GM23338 (cell line): Measurements from ENCODE around the gene PYGB. TPM values are rescaled to one million over a fixed set of nuclear protein-coding genes. Genes with fewer than 3 reads are reported as not detected.

Experiments
- ATAC-seq: fragments of 200-7000 bp; cut with Tn5 transposase; 3 replicates; pipeline ENCODE4 v1.9.1; 2020
- DNase-seq: peaks from one replicate; pipeline ENCODE4 v3.0.0-alpha.2; 2015; ENCODE audit warnings: low spot score
- H2AFZ ChIP-seq: fragments of 200-600 bp; sonication (generic); 2 replicates; pipeline ENCODE4 v1.8.0; 2016; ENCODE audit warnings: antibody characterized with exemption, mild to moderate bottlenecking, moderate library complexity
- H3F3A ChIP-seq: fragments of 200-600 bp; sonication (generic); replicated peaks from 2 replicates; pipeline ENCODE4 v1.8.0; 2017; ENCODE audit warnings: antibody characterized with exemption, mixed run types, low read depth
- H3K27ac ChIP-seq: fragments of 200-600 bp; sonication (generic); 2 replicates; pipeline ENCODE4 v1.6.1; 2016; ENCODE audit warnings: low read depth
- H3K27me3 ChIP-seq: fragments of 200-600 bp; sonication (generic); 2 replicates; pipeline ENCODE4 v1.8.0; 2016; ENCODE audit warnings: mild to moderate bottlenecking, mixed run types, moderate library complexity; ENCODE audit not compliant: insufficient read depth
- H3K36me3 ChIP-seq: fragments of 200-600 bp; sonication (generic); 2 replicates; pipeline ENCODE4 v1.8.0; 2016; ENCODE audit warnings: mild to moderate bottlenecking; ENCODE audit not compliant: insufficient read depth
- H3K4me1 ChIP-seq: fragments of 200-600 bp; sonication (generic); 2 replicates; pipeline ENCODE4 v1.8.0; 2016; ENCODE audit warnings: mild to moderate bottlenecking, moderate library complexity; ENCODE audit not compliant: insufficient read depth
- H3K4me2 ChIP-seq: fragments of 200-600 bp; sonication (generic); 2 replicates; pipeline ENCODE4 v1.7.1; 2017; ENCODE audit warnings: mixed run types
- H3K4me3 ChIP-seq: fragments of 200-600 bp; sonication (generic); 2 replicates; pipeline ENCODE4 v1.6.1; 2016; ENCODE audit warnings: mixed run types
- H3K79me2 ChIP-seq: fragments of 200-600 bp; sonication (generic); replicated peaks from 2 replicates; pipeline ENCODE4 v1.8.0; 2017; ENCODE audit warnings: mild to moderate bottlenecking; ENCODE audit not compliant: insufficient read depth
- H3K9me2 ChIP-seq: fragments of 200-600 bp; sonication (generic); 2 replicates; pipeline ENCODE4 v1.8.0; 2017; ENCODE audit not compliant: insufficient read depth
- H4K20me1 ChIP-seq: fragments of 200-600 bp; sonication (generic); replicated peaks from 2 replicates; pipeline ENCODE4 v1.8.0; 2017; ENCODE audit warnings: mild to moderate bottlenecking; ENCODE audit not compliant: insufficient read depth
- H3K27ac Mint-ChIP-seq: 2 replicates; pipeline ENCODE4 v1.8.0; 2020; ENCODE audit warnings: inconsistent platforms, mild to moderate bottlenecking, moderate library complexity, mixed read lengths
- H3K27me3 Mint-ChIP-seq: 3 replicates; pipeline ENCODE4 v1.8.0; 2022; ENCODE audit warnings: low read depth, mild to moderate bottlenecking, moderate library complexity, mixed read lengths, inconsistent platforms; ENCODE audit not compliant: insufficient read depth, poor library complexity
- H3K36me3 Mint-ChIP-seq: 3 replicates; pipeline ENCODE4 v1.8.0; 2021; ENCODE audit warnings: low read depth, mild to moderate bottlenecking, inconsistent platforms, moderate library complexity, mixed read lengths
- H3K4me1 Mint-ChIP-seq: 3 replicates; pipeline ENCODE4 v1.8.0; 2020; ENCODE audit warnings: mild to moderate bottlenecking, inconsistent platforms, mixed read lengths
- H3K4me3 Mint-ChIP-seq: 3 replicates; pipeline ENCODE4 v1.8.0; 2021; ENCODE audit warnings: moderate library complexity, mild to moderate bottlenecking, inconsistent platforms, mixed read lengths
- H3K9me3 Mint-ChIP-seq: 3 replicates; pipeline ENCODE4 v1.8.0; 2020; ENCODE audit warnings: moderate library complexity, mild to moderate bottlenecking, inconsistent platforms, mixed read lengths
- CREB1 ChIP-seq: fragments of 250-450 bp; sonication (Bioruptor Pico); IDR thresholded peaks from 2 replicates; pipeline ENCODE4 v1.5.0; 2020; ENCODE audit warnings: low read depth, mild to moderate bottlenecking, moderate library complexity
- EZH2 ChIP-seq: fragments of 200-600 bp; sonication (generic); IDR thresholded peaks from one replicate; pipeline ENCODE4 v1.8.0; 2017; ENCODE audit warnings: antibody characterized with exemption, mild to moderate bottlenecking, low read depth; ENCODE audit not compliant: unreplicated experiment
- EZH2phosphoT487 ChIP-seq: fragments of 200-600 bp; sonication (generic); IDR thresholded peaks from one replicate; pipeline ENCODE4 v1.8.1; 2018; ENCODE audit warnings: antibody characterized with exemption; ENCODE audit not compliant: unreplicated experiment
- JUNB ChIP-seq: IDR thresholded peaks from one replicate; pipeline ENCODE4 v1.6.1; 2016; ENCODE audit warnings: antibody characterized with exemption; ENCODE audit not compliant: unreplicated experiment
- NANOG ChIP-seq: IDR thresholded peaks from 2 replicates; pipeline ENCODE4 v1.6.1; 2016; ENCODE audit warnings: antibody characterized with exemption, borderline replicate concordance
- POLR2AphosphoS5 ChIP-seq: IDR thresholded peaks from 2 replicates; pipeline ENCODE4 v1.6.1; 2016; ENCODE audit warnings: antibody characterized with exemption, low read depth
- STAT1 ChIP-seq: IDR thresholded peaks from one replicate; pipeline ENCODE4 v1.6.1; 2016; ENCODE audit warnings: antibody characterized with exemption; ENCODE audit not compliant: unreplicated experiment
- ZNF114 ChIP-seq: fragments of 250-450 bp; sonication (Bioruptor Pico); IDR thresholded peaks from 2 replicates; pipeline ENCODE4 v1.5.0; 2020; ENCODE audit warnings: mild to moderate bottlenecking, moderate library complexity
- ZNF331 ChIP-seq: fragments of 250-450 bp; sonication (Bioruptor Pico); IDR thresholded peaks from 2 replicates; pipeline ENCODE4 v1.5.0; 2020; ENCODE audit warnings: low read depth, mild to moderate bottlenecking, moderate library complexity
- polyA plus RNA-seq: library from polyadenylated mRNA; unstranded; fragments of >200 nt; fragmentation: Nextera tagmentation; extraction: Ambion mirVana; gene quantifications from 2 replicates; pipeline ENCODE4 v1.2.1, GENCODE V29; 2016
- total RNA-seq: library from RNA; depleted of rRNA; stranded (reverse); fragments of >200 nt; shearing (Covaris generic); gene quantifications from 2 replicates; pipeline ENCODE4 v1.2.3, GENCODE V29; 2014
- TF ChIP-seq, protein P1 (sequence below), 2 experiments: fragments of 200-600 bp in 1 of 2; sonication (generic) in 1 of 2; conservative IDR thresholded peaks; 2 replicates each; pipeline versions ENCODE4 v1.5.1 to v1.6.1; 2016 to 2017; ENCODE audit warnings: antibody characterized with exemption in 2 of 2, low read depth in 2 of 2, mild to moderate bottlenecking in 2 of 2, moderate library complexity in 1 of 2
- TF ChIP-seq, protein P2 (sequence below): IDR thresholded peaks from one replicate; pipeline ENCODE4 v1.6.1; 2018; ENCODE audit warnings: antibody characterized with exemption; ENCODE audit not compliant: unreplicated experiment
- TF ChIP-seq, protein P3 (sequence below): fragments of 250-450 bp; sonication (Bioruptor Pico); IDR thresholded peaks from 2 replicates; pipeline ENCODE4 v1.5.0; 2020; ENCODE audit warnings: mild to moderate bottlenecking, moderate library complexity
- TF ChIP-seq, protein P4 (sequence below): IDR thresholded peaks from 2 replicates; pipeline ENCODE4 v1.6.1; 2016; ENCODE audit warnings: antibody characterized with exemption

PYGB gene
- total and polyA plus RNA-seq, 2 experiments from 2014 or later, result 15.6 to 64.0 TPM

DNA sequence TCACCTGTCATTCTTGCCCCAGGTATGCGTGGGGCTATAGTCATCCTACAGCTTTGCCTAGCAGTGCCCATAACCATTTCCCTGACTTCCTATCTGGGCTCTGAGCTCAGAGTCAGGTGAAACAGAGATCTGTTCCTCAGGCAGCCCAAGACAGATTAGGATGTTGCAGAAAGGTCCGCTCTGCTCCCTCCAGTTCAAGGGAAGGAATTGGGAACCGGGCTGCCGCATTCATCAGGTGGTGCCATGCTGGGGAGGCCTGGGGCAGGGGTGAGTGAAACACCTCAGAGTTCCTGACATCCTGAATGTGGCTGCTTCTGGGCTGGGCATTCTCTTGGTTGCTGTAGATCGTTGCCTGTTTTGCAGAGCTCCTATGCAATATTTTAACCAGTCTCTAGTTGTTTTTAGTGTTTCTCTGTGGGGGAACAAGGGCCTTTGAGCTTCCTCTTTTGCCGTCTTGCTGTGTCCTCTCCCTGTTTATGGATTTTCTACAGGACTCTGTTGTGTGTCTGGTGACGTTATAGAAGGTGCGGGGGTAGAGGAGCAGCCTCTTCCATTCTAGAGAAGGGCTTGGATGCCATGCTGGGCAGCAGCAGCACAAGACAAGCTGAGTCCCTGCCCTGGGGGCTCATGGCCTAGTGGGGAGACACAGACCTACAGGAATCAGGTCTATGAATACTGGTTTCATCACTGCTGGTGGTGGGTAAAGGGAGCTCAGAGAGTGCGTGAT is 43.2 kb upstream of the PYGB start:
- Mint-ChIP-seq H3K27me3 (peaks cover 2% of the 10 kb centered on the region), H3K4me1 (peaks cover 17% of the 10 kb centered on the region), H3K27ac (peak overlapping the region; percentile 46; the same call in 1 of the 2 replicates), H3K9me3 (no peaks in the 10 kb centered on the region), H3K4me3 (no peak overlapping the region), H3K36me3 (peaks cover 4% of the 10 kb centered on the region; the same call in 1 of the 3 replicates)
- H3K27me3 ChIP-seq, result no peaks in the 10 kb centered on the region
- peak; percentile 62 for ATAC-seq
- no peaks in the 10 kb centered on the region for H3K36me3 ChIP-seq
- no peak overlapping the region for H3K4me3 ChIP-seq
- peaks cover 17% of the 10 kb centered on the region; the same call in 1 of the 2 replicates for H4K20me1 ChIP-seq
- peaks cover 4% of the 10 kb centered on the region for H3K4me1 ChIP-seq
- H3K27ac ChIP-seq, result no peak overlapping the region
- H2AFZ ChIP-seq, result no peak overlapping the region
- DNase-seq, result no peak
- no peak overlapping the region for H3K4me2 ChIP-seq
- no peak for TF ChIP-seq EZH2
- TF ChIP-seq, protein P1, sequence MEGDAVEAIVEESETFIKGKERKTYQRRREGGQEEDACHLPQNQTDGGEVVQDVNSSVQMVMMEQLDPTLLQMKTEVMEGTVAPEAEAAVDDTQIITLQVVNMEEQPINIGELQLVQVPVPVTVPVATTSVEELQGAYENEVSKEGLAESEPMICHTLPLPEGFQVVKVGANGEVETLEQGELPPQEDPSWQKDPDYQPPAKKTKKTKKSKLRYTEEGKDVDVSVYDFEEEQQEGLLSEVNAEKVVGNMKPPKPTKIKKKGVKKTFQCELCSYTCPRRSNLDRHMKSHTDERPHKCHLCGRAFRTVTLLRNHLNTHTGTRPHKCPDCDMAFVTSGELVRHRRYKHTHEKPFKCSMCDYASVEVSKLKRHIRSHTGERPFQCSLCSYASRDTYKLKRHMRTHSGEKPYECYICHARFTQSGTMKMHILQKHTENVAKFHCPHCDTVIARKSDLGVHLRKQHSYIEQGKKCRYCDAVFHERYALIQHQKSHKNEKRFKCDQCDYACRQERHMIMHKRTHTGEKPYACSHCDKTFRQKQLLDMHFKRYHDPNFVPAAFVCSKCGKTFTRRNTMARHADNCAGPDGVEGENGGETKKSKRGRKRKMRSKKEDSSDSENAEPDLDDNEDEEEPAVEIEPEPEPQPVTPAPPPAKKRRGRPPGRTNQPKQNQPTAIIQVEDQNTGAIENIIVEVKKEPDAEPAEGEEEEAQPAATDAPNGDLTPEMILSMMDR (conservative IDR thresholded peaks at IDR 0.05; ENCODE audit: low read depth in 2 of 2), result no peak
- no peak for TF ChIP-seq CREB1 (CRISPR knock-in tag)
- TF ChIP-seq, protein P2, sequence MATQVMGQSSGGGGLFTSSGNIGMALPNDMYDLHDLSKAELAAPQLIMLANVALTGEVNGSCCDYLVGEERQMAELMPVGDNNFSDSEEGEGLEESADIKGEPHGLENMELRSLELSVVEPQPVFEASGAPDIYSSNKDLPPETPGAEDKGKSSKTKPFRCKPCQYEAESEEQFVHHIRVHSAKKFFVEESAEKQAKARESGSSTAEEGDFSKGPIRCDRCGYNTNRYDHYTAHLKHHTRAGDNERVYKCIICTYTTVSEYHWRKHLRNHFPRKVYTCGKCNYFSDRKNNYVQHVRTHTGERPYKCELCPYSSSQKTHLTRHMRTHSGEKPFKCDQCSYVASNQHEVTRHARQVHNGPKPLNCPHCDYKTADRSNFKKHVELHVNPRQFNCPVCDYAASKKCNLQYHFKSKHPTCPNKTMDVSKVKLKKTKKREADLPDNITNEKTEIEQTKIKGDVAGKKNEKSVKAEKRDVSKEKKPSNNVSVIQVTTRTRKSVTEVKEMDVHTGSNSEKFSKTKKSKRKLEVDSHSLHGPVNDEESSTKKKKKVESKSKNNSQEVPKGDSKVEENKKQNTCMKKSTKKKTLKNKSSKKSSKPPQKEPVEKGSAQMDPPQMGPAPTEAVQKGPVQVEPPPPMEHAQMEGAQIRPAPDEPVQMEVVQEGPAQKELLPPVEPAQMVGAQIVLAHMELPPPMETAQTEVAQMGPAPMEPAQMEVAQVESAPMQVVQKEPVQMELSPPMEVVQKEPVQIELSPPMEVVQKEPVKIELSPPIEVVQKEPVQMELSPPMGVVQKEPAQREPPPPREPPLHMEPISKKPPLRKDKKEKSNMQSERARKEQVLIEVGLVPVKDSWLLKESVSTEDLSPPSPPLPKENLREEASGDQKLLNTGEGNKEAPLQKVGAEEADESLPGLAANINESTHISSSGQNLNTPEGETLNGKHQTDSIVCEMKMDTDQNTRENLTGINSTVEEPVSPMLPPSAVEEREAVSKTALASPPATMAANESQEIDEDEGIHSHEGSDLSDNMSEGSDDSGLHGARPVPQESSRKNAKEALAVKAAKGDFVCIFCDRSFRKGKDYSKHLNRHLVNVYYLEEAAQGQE, result no peak
- TF ChIP-seq POLR2AphosphoS5, result no peak
- TF ChIP-seq NANOG, result no peak
- TF ChIP-seq STAT1, result no peak
- TF ChIP-seq ZNF331 (CRISPR knock-in tag), result no peak
- TF ChIP-seq EZH2phosphoT487, result no peak
- no peak for TF ChIP-seq ZNF114 (CRISPR knock-in tag)
- TF ChIP-seq, protein P3, sequence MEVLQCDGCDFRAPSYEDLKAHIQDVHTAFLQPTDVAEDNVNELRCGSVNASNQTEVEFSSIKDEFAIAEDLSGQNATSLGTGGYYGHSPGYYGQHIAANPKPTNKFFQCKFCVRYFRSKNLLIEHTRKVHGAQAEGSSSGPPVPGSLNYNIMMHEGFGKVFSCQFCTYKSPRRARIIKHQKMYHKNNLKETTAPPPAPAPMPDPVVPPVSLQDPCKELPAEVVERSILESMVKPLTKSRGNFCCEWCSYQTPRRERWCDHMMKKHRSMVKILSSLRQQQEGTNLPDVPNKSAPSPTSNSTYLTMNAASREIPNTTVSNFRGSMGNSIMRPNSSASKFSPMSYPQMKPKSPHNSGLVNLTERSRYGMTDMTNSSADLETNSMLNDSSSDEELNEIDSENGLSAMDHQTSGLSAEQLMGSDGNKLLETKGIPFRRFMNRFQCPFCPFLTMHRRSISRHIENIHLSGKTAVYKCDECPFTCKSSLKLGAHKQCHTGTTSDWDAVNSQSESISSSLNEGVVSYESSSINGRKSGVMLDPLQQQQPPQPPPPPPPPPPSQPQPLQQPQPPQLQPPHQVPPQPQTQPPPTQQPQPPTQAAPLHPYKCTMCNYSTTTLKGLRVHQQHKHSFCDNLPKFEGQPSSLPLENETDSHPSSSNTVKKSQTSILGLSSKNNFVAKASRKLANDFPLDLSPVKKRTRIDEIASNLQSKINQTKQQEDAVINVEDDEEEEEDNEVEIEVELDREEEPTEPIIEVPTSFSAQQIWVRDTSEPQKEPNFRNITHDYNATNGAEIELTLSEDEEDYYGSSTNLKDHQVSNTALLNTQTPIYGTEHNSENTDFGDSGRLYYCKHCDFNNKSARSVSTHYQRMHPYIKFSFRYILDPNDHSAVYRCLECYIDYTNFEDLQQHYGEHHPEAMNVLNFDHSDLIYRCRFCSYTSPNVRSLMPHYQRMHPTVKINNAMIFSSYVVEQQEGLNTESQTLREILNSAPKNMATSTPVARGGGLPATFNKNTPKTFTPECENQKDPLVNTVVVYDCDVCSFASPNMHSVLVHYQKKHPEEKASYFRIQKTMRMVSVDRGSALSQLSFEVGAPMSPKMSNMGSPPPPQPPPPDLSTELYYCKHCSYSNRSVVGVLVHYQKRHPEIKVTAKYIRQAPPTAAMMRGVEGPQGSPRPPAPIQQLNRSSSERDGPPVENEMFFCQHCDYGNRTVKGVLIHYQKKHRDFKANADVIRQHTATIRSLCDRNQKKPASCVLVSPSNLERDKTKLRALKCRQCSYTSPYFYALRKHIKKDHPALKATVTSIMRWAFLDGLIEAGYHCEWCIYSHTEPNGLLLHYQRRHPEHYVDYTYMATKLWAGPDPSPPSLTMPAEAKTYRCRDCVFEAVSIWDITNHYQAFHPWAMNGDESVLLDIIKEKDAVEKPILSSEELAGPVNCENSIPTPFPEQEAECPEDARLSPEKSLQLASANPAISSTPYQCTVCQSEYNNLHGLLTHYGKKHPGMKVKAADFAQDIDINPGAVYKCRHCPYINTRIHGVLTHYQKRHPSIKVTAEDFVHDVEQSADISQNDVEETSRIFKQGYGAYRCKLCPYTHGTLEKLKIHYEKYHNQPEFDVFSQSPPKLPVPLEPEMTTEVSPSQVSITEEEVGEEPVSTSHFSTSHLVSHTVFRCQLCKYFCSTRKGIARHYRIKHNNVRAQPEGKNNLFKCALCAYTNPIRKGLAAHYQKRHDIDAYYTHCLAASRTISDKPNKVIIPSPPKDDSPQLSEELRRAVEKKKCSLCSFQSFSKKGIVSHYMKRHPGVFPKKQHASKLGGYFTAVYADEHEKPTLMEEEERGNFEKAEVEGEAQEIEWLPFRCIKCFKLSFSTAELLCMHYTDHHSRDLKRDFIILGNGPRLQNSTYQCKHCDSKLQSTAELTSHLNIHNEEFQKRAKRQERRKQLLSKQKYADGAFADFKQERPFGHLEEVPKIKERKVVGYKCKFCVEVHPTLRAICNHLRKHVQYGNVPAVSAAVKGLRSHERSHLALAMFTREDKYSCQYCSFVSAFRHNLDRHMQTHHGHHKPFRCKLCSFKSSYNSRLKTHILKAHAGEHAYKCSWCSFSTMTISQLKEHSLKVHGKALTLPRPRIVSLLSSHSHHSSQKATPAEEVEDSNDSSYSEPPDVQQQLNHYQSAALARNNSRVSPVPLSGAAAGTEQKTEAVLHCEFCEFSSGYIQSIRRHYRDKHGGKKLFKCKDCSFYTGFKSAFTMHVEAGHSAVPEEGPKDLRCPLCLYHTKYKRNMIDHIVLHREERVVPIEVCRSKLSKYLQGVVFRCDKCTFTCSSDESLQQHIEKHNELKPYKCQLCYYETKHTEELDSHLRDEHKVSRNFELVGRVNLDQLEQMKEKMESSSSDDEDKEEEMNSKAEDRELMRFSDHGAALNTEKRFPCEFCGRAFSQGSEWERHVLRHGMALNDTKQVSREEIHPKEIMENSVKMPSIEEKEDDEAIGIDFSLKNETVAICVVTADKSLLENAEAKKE (CRISPR knock-in tag), result no peak
- TF ChIP-seq JUNB, result no peak
- TF ChIP-seq, protein P4, sequence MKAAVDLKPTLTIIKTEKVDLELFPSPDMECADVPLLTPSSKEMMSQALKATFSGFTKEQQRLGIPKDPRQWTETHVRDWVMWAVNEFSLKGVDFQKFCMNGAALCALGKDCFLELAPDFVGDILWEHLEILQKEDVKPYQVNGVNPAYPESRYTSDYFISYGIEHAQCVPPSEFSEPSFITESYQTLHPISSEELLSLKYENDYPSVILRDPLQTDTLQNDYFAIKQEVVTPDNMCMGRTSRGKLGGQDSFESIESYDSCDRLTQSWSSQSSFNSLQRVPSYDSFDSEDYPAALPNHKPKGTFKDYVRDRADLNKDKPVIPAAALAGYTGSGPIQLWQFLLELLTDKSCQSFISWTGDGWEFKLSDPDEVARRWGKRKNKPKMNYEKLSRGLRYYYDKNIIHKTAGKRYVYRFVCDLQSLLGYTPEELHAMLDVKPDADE, result no peak
- peaks cover 61% of the 10 kb centered on the region for H3K79me2 ChIP-seq
- 0 out of 2 replicates have a peak, but pooled peaks cover 1% of the 10 kb centered on the region for H3F3A ChIP-seq
- no peaks in the 10 kb centered on the region for H3K9me2 ChIP-seq
